ENCODE data around the gene AP4B1.
"Not testable (repeated sequence)": the region's sequence is repeated elsewhere in the genome, so short reads cannot be mapped to it uniquely, and the experiment has no call there.

Gene AP4B1

GRCh38 chr1:113904674-113905434 lies at the start of gene AP4B1, which contains the start of gene DCLRE1B:
TSS of gene AP4B1 (minus strand) at chr1:113904799. CDS start at chr1:113904717, 82 bp downstream.
TSS of gene DCLRE1B (plus strand) at chr1:113905326. CDS start at chr1:113905587, 261 bp downstream.
- peak; percentile 100 for DNase-seq (ENCODE audit: low read depth, low spot score)

- DNase-seq (ENCODE audit: low read depth, low spot score) = no peak
These were observed 47.1 kb upstream of the AP4B1 start for GRCh38 chr1:113951719-113952118.

GRCh38 chr1:113950908-113951307 lies 46.3 kb upstream of the AP4B1 start:
- DNase-seq (ENCODE audit: low read depth, low spot score) = no peak

- peak; percentile 23 for DNase-seq (ENCODE audit: low read depth, low spot score)
These were observed 44.4 kb upstream of the AP4B1 start for GRCh38 chr1:113949007-113949406.

- DNase-seq (ENCODE audit: low read depth, low spot score) = not testable (repeated sequence)
These were observed 43.6 kb upstream of the AP4B1 start for GRCh38 chr1:113948151-113948550.

- peak; percentile 2 for DNase-seq (ENCODE audit: low read depth, low spot score)
These were observed 42.9 kb upstream of the AP4B1 start for GRCh38 chr1:113947388-113948107.

- peak; percentile 19 for DNase-seq (ENCODE audit: low read depth, low spot score)
These were observed 42.2 kb upstream of the AP4B1 start for GRCh38 chr1:113946678-113947387.

- DNase-seq (ENCODE audit: low read depth, low spot score) = no peak
These were observed 41.5 kb upstream of the AP4B1 start for GRCh38 chr1:113946112-113946511.

GRCh38 chr1:113945329-113945728 lies 40.7 kb upstream of the AP4B1 start:
- DNase-seq (ENCODE audit: low read depth, low spot score) = no peak

GRCh38 chr1:113943028-113943811 lies 38.6 kb upstream of the AP4B1 start:
- no peak for DNase-seq (ENCODE audit: low read depth, low spot score)

- DNase-seq (ENCODE audit: low read depth, low spot score) = no peak
These were observed 37.9 kb upstream of the AP4B1 start for GRCh38 chr1:113942527-113942926.

GRCh38 chr1:113941245-113941559 lies 36.6 kb upstream of the AP4B1 start:
- no peak for DNase-seq (ENCODE audit: low read depth, low spot score)

GRCh38 chr1:113940365-113941244 lies 36.0 kb upstream of the AP4B1 start:
- DNase-seq (ENCODE audit: low read depth, low spot score) = no peak

- DNase-seq (ENCODE audit: low read depth, low spot score) = no peak
These were observed 33.6 kb upstream of the AP4B1 start for GRCh38 chr1:113938192-113938591.

GRCh38 chr1:113937146-113937545 lies 32.5 kb upstream of the AP4B1 start:
- no peak for DNase-seq (ENCODE audit: low read depth, low spot score)

- no peak for DNase-seq (ENCODE audit: low read depth, low spot score)
These were observed 31.4 kb upstream of the AP4B1 start for GRCh38 chr1:113935970-113936369.

- no peak for DNase-seq (ENCODE audit: low read depth, low spot score)
These were observed 30.6 kb upstream of the AP4B1 start for GRCh38 chr1:113935176-113935575.

- no peak for DNase-seq (ENCODE audit: low read depth, low spot score)
These were observed 30.0 kb upstream of the AP4B1 start for GRCh38 chr1:113934511-113935055.

GRCh38 chr1:113934006-113934405 lies 29.4 kb upstream of the AP4B1 start:
- DNase-seq (ENCODE audit: low read depth, low spot score) = no peak

GRCh38 chr1:113931451-113931851 lies 26.9 kb upstream of the AP4B1 start:
- peak; percentile 65 for DNase-seq (ENCODE audit: low read depth, low spot score)

Measured in astrocyte of the hippocampus (primary cell).